ENCODE measurements around the gene PDLIM3. TPM values are rescaled to one million over a fixed set of nuclear protein-coding genes. Genes with fewer than 3 reads are reported as not detected.

The PDLIM3 gene
- total and polyA plus RNA-seq, 4 donors, result 299 to 805 (median 446) TPM

DNA sequence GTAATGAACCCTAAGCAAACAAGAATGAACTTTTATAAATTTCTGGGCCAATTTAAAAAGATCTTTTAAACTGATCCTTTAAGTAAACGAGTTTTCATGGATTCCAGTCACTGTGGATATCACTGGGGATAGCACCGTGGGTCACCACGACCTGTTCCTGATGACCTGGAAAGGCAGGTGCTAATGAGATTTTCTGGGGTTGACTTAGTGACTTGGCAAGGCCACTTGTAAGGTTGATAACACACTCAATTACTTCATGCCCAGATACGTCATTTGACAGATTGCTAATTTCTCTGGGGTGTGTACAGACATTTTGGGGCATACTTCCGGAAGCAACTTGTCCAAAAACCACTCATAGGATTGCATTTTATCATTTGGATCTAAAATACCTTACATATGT, 24.5 kb downstream of the PDLIM3 start:
- no peaks in the 10 kb centered on the region for H3K4me1 ChIP-seq (ENCODE audit: control insufficient read depth in 1 of 2, insufficient read depth in 2 of 2, low read length in 2 of 2)
- no peaks in the 10 kb centered on the region for H3K9me3 ChIP-seq (ENCODE audit: control insufficient read depth, low read length)
- H3K27ac ChIP-seq (ENCODE audit: low read depth in 1 of 2, low read length in 2 of 2), result no peak overlapping the region
- peaks cover 0 to 10% of the 10 kb centered on the region in 2 donors for H3K36me3 ChIP-seq (ENCODE audit: control insufficient read depth in 1 of 2, insufficient read depth in 2 of 2, low read length in 1 of 2)
- ATAC-seq (ENCODE audit: low FRiP score), result no peak
- WGBS, 2 donors, result 77 to 80% methylated on average over 5 of the region's 5 CpGs
- no peaks in the 10 kb centered on the region for H3K27me3 ChIP-seq (ENCODE audit: control insufficient read depth in 1 of 2, insufficient read depth in 2 of 2, low read length in 1 of 2)
- no peak overlapping the region for H3K4me3 ChIP-seq (ENCODE audit: low read length in 2 of 2)
- intact Hi-C loops (cut with DNase I), result loop anchor here in 1 of 2 donors (5.0 kb wide), 2 partner anchors 39 to 81 kb away; partner anchors contain the start of gene CCDC110
- DNase-seq, result no peak

GRCh38 chr4:185508181-185508580, 27.1 kb downstream of the PDLIM3 start:
- DNase-seq (no peak), ATAC-seq (ENCODE audit: low FRiP score) (no peak)
- 65 to 72% methylated on average over 4 of the region's 4 CpGs for WGBS, 2 donors
- Histone ChIP-seq H3K27ac (ENCODE audit: low read depth in 1 of 2, low read length in 2 of 2) (peak overlapping the region in 1 of 2 donors; percentile 32), H3K9me3 (ENCODE audit: control insufficient read depth, low read length) (no peaks in the 10 kb centered on the region), H3K4me3 (ENCODE audit: low read length in 2 of 2) (no peak overlapping the region), H3K27me3 (ENCODE audit: control insufficient read depth in 1 of 2, insufficient read depth in 2 of 2, low read length in 1 of 2) (no peaks in the 10 kb centered on the region), H3K36me3 (ENCODE audit: control insufficient read depth in 1 of 2, insufficient read depth in 2 of 2, low read length in 1 of 2) (peaks cover 0 to 6% of the 10 kb centered on the region in 2 donors), H3K4me1 (ENCODE audit: control insufficient read depth in 1 of 2, insufficient read depth in 2 of 2, low read length in 2 of 2) (no peaks in the 10 kb centered on the region)
- intact Hi-C loops (cut with DNase I), result no loop called here

GRCh38 chr4:185506422-185506821, 28.9 kb downstream of the PDLIM3 start:
- H3K36me3 ChIP-seq (ENCODE audit: control insufficient read depth in 1 of 2, insufficient read depth in 2 of 2, low read length in 1 of 2), result peaks cover 5 to 8% of the 10 kb centered on the region in 2 donors
- H3K4me1 ChIP-seq (ENCODE audit: control insufficient read depth in 1 of 2, insufficient read depth in 2 of 2, low read length in 2 of 2), result no peaks in the 10 kb centered on the region
- no peak overlapping the region for H3K27ac ChIP-seq (ENCODE audit: low read depth in 1 of 2, low read length in 2 of 2)
- intact Hi-C loops (cut with DNase I), result no loop called here
- no peak for ATAC-seq (ENCODE audit: low FRiP score)
- WGBS, 2 donors, result 90 to 92% methylated on average over 20 of the region's 20 CpGs
- no peaks in the 10 kb centered on the region for H3K27me3 ChIP-seq (ENCODE audit: control insufficient read depth in 1 of 2, insufficient read depth in 2 of 2, low read length in 1 of 2)
- no peak overlapping the region for H3K4me3 ChIP-seq (ENCODE audit: low read length in 2 of 2)
- H3K9me3 ChIP-seq (ENCODE audit: control insufficient read depth, low read length), result no peaks in the 10 kb centered on the region
- no peak for DNase-seq

GRCh38 chr4:185504098-185505047, 30.9 kb downstream of the PDLIM3 start:
- DNase-seq (peak; percentile 79 to 91), ATAC-seq (ENCODE audit: low FRiP score) (peak; percentile 85)
- Histone ChIP-seq H3K36me3 (ENCODE audit: control insufficient read depth in 1 of 2, insufficient read depth in 2 of 2, low read length in 1 of 2) (peaks cover 5 to 8% of the 10 kb centered on the region in 2 donors), H3K4me3 (ENCODE audit: low read length in 2 of 2) (no peak overlapping the region), H3K4me1 (ENCODE audit: control insufficient read depth in 1 of 2, insufficient read depth in 2 of 2, low read length in 2 of 2) (no peaks in the 10 kb centered on the region), H3K27ac (ENCODE audit: low read depth in 1 of 2, low read length in 2 of 2) (no peak overlapping the region), H3K27me3 (ENCODE audit: control insufficient read depth in 1 of 2, insufficient read depth in 2 of 2, low read length in 1 of 2) (no peaks in the 10 kb centered on the region), H3K9me3 (ENCODE audit: control insufficient read depth, low read length) (no peaks in the 10 kb centered on the region)
- intact Hi-C loops (cut with DNase I), result no loop called here
- WGBS, 2 donors, result 37 to 51% methylated on average over 21 of the region's 21 CpGs

- Histone ChIP-seq H3K27me3 (ENCODE audit: control insufficient read depth in 1 of 2, insufficient read depth in 2 of 2, low read length in 1 of 2) (no peaks in the 10 kb centered on the region), H3K36me3 (ENCODE audit: control insufficient read depth in 1 of 2, insufficient read depth in 2 of 2, low read length in 1 of 2) (peaks cover 3 to 8% of the 10 kb centered on the region in 2 donors), H3K27ac (ENCODE audit: low read depth in 1 of 2, low read length in 2 of 2) (no peak overlapping the region), H3K4me1 (ENCODE audit: control insufficient read depth in 1 of 2, insufficient read depth in 2 of 2, low read length in 2 of 2) (no peaks in the 10 kb centered on the region), H3K9me3 (ENCODE audit: control insufficient read depth, low read length) (no peaks in the 10 kb centered on the region), H3K4me3 (ENCODE audit: low read length in 2 of 2) (no peak overlapping the region)
- DNase-seq, result no peak
- intact Hi-C loops (cut with DNase I), result no loop called here
- no peak for ATAC-seq (ENCODE audit: low FRiP score)
- WGBS, 2 donors, result 87% methylated on average over 11 of the region's 11 CpGs
Measured at GRCh38 chr4:185502386-185502785, 32.9 kb downstream of the PDLIM3 start.

DNA sequence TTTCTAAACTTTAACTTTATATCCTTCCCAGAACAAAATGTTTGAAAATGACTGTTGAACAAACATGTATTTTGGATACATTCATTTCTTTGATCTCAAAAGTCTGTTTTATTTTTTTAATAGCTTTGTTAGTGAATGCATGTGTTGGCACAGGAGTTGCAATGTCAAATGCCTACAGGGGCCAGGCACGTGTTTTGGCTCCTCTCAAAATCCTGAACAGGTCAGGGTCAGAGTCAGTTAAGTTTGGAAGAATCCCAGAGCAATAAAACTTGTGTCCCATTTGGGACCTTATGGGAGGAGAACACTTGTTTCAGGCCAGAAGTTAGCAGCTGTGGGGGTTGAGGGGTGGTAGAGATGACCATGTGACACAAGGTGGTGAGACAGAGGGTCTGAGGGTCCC, 34.7 kb downstream of the PDLIM3 start:
- Histone ChIP-seq H3K27me3 (ENCODE audit: control insufficient read depth in 1 of 2, insufficient read depth in 2 of 2, low read length in 1 of 2) (no peaks in the 10 kb centered on the region), H3K4me1 (ENCODE audit: control insufficient read depth in 1 of 2, insufficient read depth in 2 of 2, low read length in 2 of 2) (no peaks in the 10 kb centered on the region), H3K9me3 (ENCODE audit: control insufficient read depth, low read length) (no peaks in the 10 kb centered on the region), H3K36me3 (ENCODE audit: control insufficient read depth in 1 of 2, insufficient read depth in 2 of 2, low read length in 1 of 2) (peaks cover 3 to 8% of the 10 kb centered on the region in 2 donors), H3K4me3 (ENCODE audit: low read length in 2 of 2) (no peak overlapping the region), H3K27ac (ENCODE audit: low read depth in 1 of 2, low read length in 2 of 2) (no peak overlapping the region)
- intact Hi-C loops (cut with DNase I), result no loop called here
- WGBS, 2 donors, result 6 to 8% methylated on average over 1 of the region's 1 CpG
- no peak for DNase-seq
- no peak for ATAC-seq (ENCODE audit: low FRiP score)

DNA sequence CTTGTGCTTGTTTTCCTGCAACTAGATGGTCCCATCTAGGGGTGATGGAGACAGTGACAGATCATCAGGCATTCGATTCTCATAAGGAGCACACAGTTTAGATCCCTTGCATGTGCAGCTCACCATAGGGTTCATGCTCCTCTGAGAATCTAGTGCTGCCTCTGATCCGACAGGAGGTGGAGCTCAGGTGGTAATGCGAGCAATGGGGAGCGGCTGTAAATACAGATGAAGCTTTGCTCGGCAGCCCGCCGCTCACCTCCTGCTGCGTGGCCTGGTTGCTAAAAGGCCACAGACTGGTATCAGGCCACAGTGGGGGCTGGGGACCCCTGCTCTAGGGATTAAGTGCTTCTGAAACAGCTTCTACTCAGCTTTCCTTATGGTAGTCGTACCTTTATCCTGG, 35.3 kb downstream of the PDLIM3 start:
- Histone ChIP-seq H3K4me3 (ENCODE audit: low read length in 2 of 2) (no peak overlapping the region), H3K36me3 (ENCODE audit: control insufficient read depth in 1 of 2, insufficient read depth in 2 of 2, low read length in 1 of 2) (peaks cover 3 to 8% of the 10 kb centered on the region in 2 donors), H3K4me1 (ENCODE audit: control insufficient read depth in 1 of 2, insufficient read depth in 2 of 2, low read length in 2 of 2) (no peaks in the 10 kb centered on the region), H3K27ac (ENCODE audit: low read depth in 1 of 2, low read length in 2 of 2) (no peak overlapping the region), H3K27me3 (ENCODE audit: control insufficient read depth in 1 of 2, insufficient read depth in 2 of 2, low read length in 1 of 2) (no peaks in the 10 kb centered on the region), H3K9me3 (ENCODE audit: control insufficient read depth, low read length) (no peaks in the 10 kb centered on the region)
- 92 to 94% methylated on average over 9 of the region's 9 CpGs for WGBS, 2 donors
- no peak for DNase-seq
- no peak for ATAC-seq (ENCODE audit: low FRiP score)
- intact Hi-C loops (cut with DNase I), result no loop called here

- ATAC-seq (ENCODE audit: low FRiP score), result no peak
- intact Hi-C loops (cut with DNase I), result no loop called here
- no peak overlapping the region for H3K27ac ChIP-seq (ENCODE audit: low read depth in 1 of 2, low read length in 2 of 2)
- no peak overlapping the region for H3K4me3 ChIP-seq (ENCODE audit: low read length in 2 of 2)
- H3K9me3 ChIP-seq (ENCODE audit: control insufficient read depth, low read length), result no peaks in the 10 kb centered on the region
- no peaks in the 10 kb centered on the region for H3K36me3 ChIP-seq (ENCODE audit: control insufficient read depth in 1 of 2, insufficient read depth in 2 of 2, low read length in 1 of 2)
- no peaks in the 10 kb centered on the region for H3K4me1 ChIP-seq (ENCODE audit: control insufficient read depth in 1 of 2, insufficient read depth in 2 of 2, low read length in 2 of 2)
- 93 to 97% methylated on average over 2 of the region's 2 CpGs for WGBS, 2 donors
- no peak for DNase-seq
- no peaks in the 10 kb centered on the region for H3K27me3 ChIP-seq (ENCODE audit: control insufficient read depth in 1 of 2, insufficient read depth in 2 of 2, low read length in 1 of 2)
Measured at GRCh38 chr4:185488650-185489049, 46.7 kb downstream of the PDLIM3 start.

- Histone ChIP-seq H3K27ac (ENCODE audit: low read depth in 1 of 2, low read length in 2 of 2) (no peak overlapping the region), H3K4me3 (ENCODE audit: low read length in 2 of 2) (no peak overlapping the region), H3K9me3 (ENCODE audit: control insufficient read depth, low read length) (no peaks in the 10 kb centered on the region), H3K36me3 (ENCODE audit: control insufficient read depth in 1 of 2, insufficient read depth in 2 of 2, low read length in 1 of 2) (no peaks in the 10 kb centered on the region), H3K4me1 (ENCODE audit: control insufficient read depth in 1 of 2, insufficient read depth in 2 of 2, low read length in 2 of 2) (peaks cover 0 to 6% of the 10 kb centered on the region in 2 donors), H3K27me3 (ENCODE audit: control insufficient read depth in 1 of 2, insufficient read depth in 2 of 2, low read length in 1 of 2) (no peaks in the 10 kb centered on the region)
- DNase-seq (no peak), ATAC-seq (ENCODE audit: low FRiP score) (no peak)
- WGBS, 2 donors, result 44% methylated on average over 2 of the region's 2 CpGs
- intact Hi-C loops (cut with DNase I), result no loop called here
Measured at GRCh38 chr4:185481401-185481800, 53.9 kb downstream of the PDLIM3 start.
